ENCODE measurements around the gene FEZ2.

FEZ2 gene

DNA sequence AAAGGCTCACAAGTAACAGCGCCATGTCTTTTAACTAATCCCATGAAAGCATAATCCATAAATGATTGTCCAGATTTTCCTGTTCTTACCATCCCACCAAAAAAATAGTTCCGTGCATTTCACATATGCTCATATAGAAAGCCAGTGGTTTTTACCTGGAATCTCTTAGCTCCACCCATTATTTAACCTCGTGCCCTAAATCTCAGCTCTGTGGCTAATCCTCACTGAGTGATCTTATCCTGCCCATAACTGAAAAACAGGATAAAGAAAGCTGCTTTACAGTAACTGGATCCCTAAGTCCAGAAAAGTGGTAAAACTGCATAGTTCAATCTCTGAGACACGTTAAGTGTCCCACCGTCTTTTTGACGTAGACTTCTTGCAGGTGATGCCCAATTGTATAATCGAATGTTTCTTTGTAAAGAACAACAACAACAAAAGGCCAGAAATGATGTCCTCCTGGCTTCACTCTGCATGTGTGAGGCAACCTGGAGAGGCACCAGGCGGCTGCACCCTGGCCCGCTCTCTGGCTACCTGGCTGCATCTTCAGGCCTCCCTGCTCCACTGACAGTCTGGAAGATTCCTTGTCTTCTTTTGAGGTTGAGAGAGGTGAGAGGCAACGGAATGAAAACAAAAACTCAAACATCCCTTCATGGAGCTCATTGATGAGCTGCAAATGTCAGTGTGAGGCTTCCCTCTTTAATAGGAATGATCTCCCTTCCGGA lies 38.6 kb downstream of the FEZ2 start:
- H3K9ac ChIP-seq = no peak overlapping the region
- peaks cover 19% of the 10 kb centered on the region for H3K4me1 ChIP-seq (ENCODE audit: low read depth, poor library complexity, severe bottlenecking)
- no peaks in the 10 kb centered on the region for H3K36me3 ChIP-seq (ENCODE audit: insufficient read depth)
- no peaks in the 10 kb centered on the region for H3K79me2 ChIP-seq (ENCODE audit: insufficient read depth, low read depth)
- TF ChIP-seq, protein P1, sequence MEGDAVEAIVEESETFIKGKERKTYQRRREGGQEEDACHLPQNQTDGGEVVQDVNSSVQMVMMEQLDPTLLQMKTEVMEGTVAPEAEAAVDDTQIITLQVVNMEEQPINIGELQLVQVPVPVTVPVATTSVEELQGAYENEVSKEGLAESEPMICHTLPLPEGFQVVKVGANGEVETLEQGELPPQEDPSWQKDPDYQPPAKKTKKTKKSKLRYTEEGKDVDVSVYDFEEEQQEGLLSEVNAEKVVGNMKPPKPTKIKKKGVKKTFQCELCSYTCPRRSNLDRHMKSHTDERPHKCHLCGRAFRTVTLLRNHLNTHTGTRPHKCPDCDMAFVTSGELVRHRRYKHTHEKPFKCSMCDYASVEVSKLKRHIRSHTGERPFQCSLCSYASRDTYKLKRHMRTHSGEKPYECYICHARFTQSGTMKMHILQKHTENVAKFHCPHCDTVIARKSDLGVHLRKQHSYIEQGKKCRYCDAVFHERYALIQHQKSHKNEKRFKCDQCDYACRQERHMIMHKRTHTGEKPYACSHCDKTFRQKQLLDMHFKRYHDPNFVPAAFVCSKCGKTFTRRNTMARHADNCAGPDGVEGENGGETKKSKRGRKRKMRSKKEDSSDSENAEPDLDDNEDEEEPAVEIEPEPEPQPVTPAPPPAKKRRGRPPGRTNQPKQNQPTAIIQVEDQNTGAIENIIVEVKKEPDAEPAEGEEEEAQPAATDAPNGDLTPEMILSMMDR (conservative IDR thresholded peaks at IDR 0.05; ENCODE audit: low read depth, low read length) = no peak
- H3K27me3 ChIP-seq (ENCODE audit: insufficient read depth, low read depth) = no peaks in the 10 kb centered on the region
- no peak overlapping the region for H3K4me2 ChIP-seq
- H2AFZ ChIP-seq (ENCODE audit: low read depth) = no peak overlapping the region
- H4K20me1 ChIP-seq (ENCODE audit: insufficient read depth) = no peaks in the 10 kb centered on the region
- no peak overlapping the region for H3K4me3 ChIP-seq (IDR thresholded peaks at IDR 0.05; ENCODE audit: insufficient read depth, low read depth, low read length)
- no peak overlapping the region for H3K27ac ChIP-seq

DNA sequence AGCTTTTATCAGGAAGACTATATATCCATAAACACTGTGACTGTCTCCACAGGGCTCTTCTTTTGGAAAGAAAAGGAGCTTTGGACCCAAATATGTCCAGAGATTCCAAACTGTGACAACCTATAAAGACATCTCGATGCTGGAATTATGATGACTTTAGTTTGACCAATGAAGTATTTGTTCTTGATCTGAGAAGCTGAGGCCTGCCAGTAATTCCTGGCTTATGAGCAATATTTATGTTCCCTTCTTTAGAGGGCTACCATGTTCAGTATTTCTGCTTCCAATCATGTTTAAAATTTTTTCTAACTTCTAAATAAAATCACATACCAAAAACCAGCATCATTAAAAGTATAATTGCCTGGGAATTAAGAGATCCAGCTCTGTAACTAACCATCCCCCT lies 41.1 kb downstream of the FEZ2 start:
- TF ChIP-seq, protein P1 (conservative IDR thresholded peaks at IDR 0.05; ENCODE audit: low read depth, low read length) = no peak
- Histone ChIP-seq H3K4me1 (ENCODE audit: low read depth, poor library complexity, severe bottlenecking) (no peaks in the 10 kb centered on the region), H3K79me2 (ENCODE audit: insufficient read depth, low read depth) (no peaks in the 10 kb centered on the region), H3K27ac (no peak overlapping the region), H3K4me3 (IDR thresholded peaks at IDR 0.05; ENCODE audit: insufficient read depth, low read depth, low read length) (no peak overlapping the region), H2AFZ (ENCODE audit: low read depth) (no peak overlapping the region), H3K36me3 (ENCODE audit: insufficient read depth) (0 out of 2 replicates have a peak, but pooled peaks cover under 1% of the 10 kb centered on the region), H3K9ac (no peak overlapping the region), H4K20me1 (ENCODE audit: insufficient read depth) (no peaks in the 10 kb centered on the region), H3K27me3 (ENCODE audit: insufficient read depth, low read depth) (no peaks in the 10 kb centered on the region), H3K4me2 (no peak overlapping the region)

DNA sequence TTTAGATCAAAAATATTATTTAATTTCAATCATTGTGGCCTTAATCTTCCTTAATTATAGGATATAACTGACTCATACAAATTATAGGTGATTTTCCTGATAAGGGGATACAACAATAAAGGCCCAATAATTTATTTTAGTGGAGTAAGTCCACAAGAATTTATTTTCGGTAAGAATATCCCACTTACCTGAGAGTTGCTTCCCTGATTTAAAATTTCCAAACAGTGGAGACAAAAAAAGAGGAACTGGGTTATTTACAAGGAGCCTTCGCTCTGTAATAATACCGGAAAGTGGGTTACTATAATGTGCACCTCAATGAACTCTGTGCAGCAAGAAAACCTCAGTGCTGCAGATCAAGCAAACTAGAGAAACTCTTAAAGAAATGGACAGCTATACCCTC lies 42.2 kb downstream of the FEZ2 start:
- Histone ChIP-seq H4K20me1 (ENCODE audit: insufficient read depth) (no peaks in the 10 kb centered on the region), H3K79me2 (ENCODE audit: insufficient read depth, low read depth) (no peaks in the 10 kb centered on the region), H3K36me3 (ENCODE audit: insufficient read depth) (0 out of 2 replicates have a peak, but pooled peaks cover 3% of the 10 kb centered on the region), H3K4me1 (ENCODE audit: low read depth, poor library complexity, severe bottlenecking) (no peaks in the 10 kb centered on the region), H2AFZ (ENCODE audit: low read depth) (no peak overlapping the region), H3K27ac (no peak overlapping the region), H3K9ac (no peak overlapping the region), H3K27me3 (ENCODE audit: insufficient read depth, low read depth) (no peaks in the 10 kb centered on the region), H3K4me2 (no peak overlapping the region), H3K4me3 (IDR thresholded peaks at IDR 0.05; ENCODE audit: insufficient read depth, low read depth, low read length) (no peak overlapping the region)
- TF ChIP-seq, protein P1 (conservative IDR thresholded peaks at IDR 0.05; ENCODE audit: low read depth, low read length) = no peak

DNA sequence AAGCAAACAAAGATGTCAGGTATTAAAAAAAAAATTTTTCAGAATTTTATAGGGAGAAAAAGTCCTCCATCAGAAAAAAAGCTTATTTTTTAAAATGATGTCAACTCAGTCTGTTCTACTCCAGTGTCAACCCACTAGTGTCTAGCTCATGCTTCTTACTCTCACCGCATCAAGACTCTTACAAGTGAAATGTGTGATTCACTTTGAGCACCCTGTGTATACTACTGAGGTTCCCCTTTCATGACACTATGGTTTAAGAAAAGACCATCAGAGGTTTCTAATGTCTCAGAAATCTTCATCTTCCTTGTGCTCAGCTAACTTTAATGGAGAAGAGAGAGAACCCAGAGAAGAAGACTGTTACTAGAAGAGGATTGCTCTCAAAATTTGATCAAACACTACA lies 43.4 kb downstream of the FEZ2 start:
- Histone ChIP-seq H2AFZ (ENCODE audit: low read depth) (no peak overlapping the region), H4K20me1 (ENCODE audit: insufficient read depth) (no peaks in the 10 kb centered on the region), H3K4me1 (ENCODE audit: low read depth, poor library complexity, severe bottlenecking) (no peaks in the 10 kb centered on the region), H3K4me2 (no peak overlapping the region), H3K9ac (no peak overlapping the region), H3K79me2 (ENCODE audit: insufficient read depth, low read depth) (no peaks in the 10 kb centered on the region), H3K27me3 (ENCODE audit: insufficient read depth, low read depth) (no peaks in the 10 kb centered on the region), H3K36me3 (ENCODE audit: insufficient read depth) (0 out of 2 replicates have a peak, but pooled peaks cover 3% of the 10 kb centered on the region), H3K4me3 (IDR thresholded peaks at IDR 0.05; ENCODE audit: insufficient read depth, low read depth, low read length) (no peak overlapping the region), H3K27ac (no peak overlapping the region)
- TF ChIP-seq, protein P1 (conservative IDR thresholded peaks at IDR 0.05; ENCODE audit: low read depth, low read length) = no peak
